ENCODE data around the gene EPB41L4B.
A peak's percentile ranks its signal among the peaks of the same experiment; 100 is the strongest.

Gene EPB41L4B

GRCh38 chr9:109122726-109123621 is 197.9 kb downstream of the EPB41L4B start:
- Histone ChIP-seq H2AFZ (ENCODE audit: low read depth, low read length) (peak overlapping the region; percentile 92), H3K9ac (ENCODE audit: low read length) (peak overlapping the region; percentile 9; the same call in 1 of the 2 replicates), H3K27ac (ENCODE audit: low read length) (no peak overlapping the region), H3K9me3 (ENCODE audit: insufficient read depth, low read length) (no peaks in the 10 kb centered on the region), H3K4me3 (ENCODE audit: low read length) (peak overlapping the region; percentile 29), H3K36me3 (replicated peaks; ENCODE audit: low read depth, low read length) (peaks cover 2% of the 10 kb centered on the region), H4K20me1 (ENCODE audit: insufficient read depth, low read length) (peaks cover 12% of the 10 kb centered on the region), H3K4me1 (ENCODE audit: low read length) (peaks cover 25% of the 10 kb centered on the region), H3K27me3 (ENCODE audit: low read depth, low read length) (no peaks in the 10 kb centered on the region), H3K4me2 (ENCODE audit: low read length) (peak overlapping the region; percentile 47), H3K79me2 (ENCODE audit: low read length) (peaks cover 18% of the 10 kb centered on the region)
- no peak for TF ChIP-seq EZH2phosphoT487 (IDR thresholded peaks at IDR 0.05; ENCODE audit: low read depth)
- TF ChIP-seq, protein P1, sequence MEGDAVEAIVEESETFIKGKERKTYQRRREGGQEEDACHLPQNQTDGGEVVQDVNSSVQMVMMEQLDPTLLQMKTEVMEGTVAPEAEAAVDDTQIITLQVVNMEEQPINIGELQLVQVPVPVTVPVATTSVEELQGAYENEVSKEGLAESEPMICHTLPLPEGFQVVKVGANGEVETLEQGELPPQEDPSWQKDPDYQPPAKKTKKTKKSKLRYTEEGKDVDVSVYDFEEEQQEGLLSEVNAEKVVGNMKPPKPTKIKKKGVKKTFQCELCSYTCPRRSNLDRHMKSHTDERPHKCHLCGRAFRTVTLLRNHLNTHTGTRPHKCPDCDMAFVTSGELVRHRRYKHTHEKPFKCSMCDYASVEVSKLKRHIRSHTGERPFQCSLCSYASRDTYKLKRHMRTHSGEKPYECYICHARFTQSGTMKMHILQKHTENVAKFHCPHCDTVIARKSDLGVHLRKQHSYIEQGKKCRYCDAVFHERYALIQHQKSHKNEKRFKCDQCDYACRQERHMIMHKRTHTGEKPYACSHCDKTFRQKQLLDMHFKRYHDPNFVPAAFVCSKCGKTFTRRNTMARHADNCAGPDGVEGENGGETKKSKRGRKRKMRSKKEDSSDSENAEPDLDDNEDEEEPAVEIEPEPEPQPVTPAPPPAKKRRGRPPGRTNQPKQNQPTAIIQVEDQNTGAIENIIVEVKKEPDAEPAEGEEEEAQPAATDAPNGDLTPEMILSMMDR (IDR thresholded peaks at IDR 0.05; ENCODE audit: low read depth, low read length) = no peak
